T-helper 2 cell treated with Interferon-gamma antibody and Interleukin-4, amounts not matched to agents 5 μg/mL and 100 μg/mL, for 36 hours (primary cell): ENCODE data around the gene ZNF208.
"Not testable (repeated sequence)": the region's sequence is repeated elsewhere in the genome, so short reads cannot be mapped to it uniquely, and the experiment has no call there.

Experiments
- DNase-seq: peaks from one replicate; pipeline ENCODE4 v3.0.0; 2021; ENCODE audit warnings: low spot score
- H3K27ac Mint-ChIP-seq: one replicate; pipeline ENCODE4 v1.8.0; 2021; ENCODE audit warnings: mild to moderate bottlenecking, mixed read lengths
- H3K27me3 Mint-ChIP-seq: one replicate; pipeline ENCODE4 v1.8.0; 2021; ENCODE audit warnings: low read depth, mixed read lengths
- H3K36me3 Mint-ChIP-seq: one replicate; pipeline ENCODE4 v1.8.0; 2021; ENCODE audit warnings: low read depth, mixed read lengths
- H3K4me1 Mint-ChIP-seq: one replicate; pipeline ENCODE4 v1.8.0; 2021; ENCODE audit warnings: low read depth, mixed read lengths
- H3K4me3 Mint-ChIP-seq: one replicate; pipeline ENCODE4 v1.8.0; 2022; ENCODE audit warnings: mild to moderate bottlenecking, moderate library complexity, mixed read lengths
- H3K9me3 Mint-ChIP-seq: one replicate; pipeline ENCODE4 v1.8.0; 2021; ENCODE audit warnings: mixed read lengths

The ZNF208 gene

GRCh38 chr19:22010437-22011143 is at the start of gene ZNF208:
TSS of gene ZNF208 (minus strand) at chr19:22010943. CDS start at chr19:22010794, 149 bp downstream.
- H3K27ac Mint-ChIP-seq, H3K36me3 Mint-ChIP-seq, H3K4me1 Mint-ChIP-seq, DNase-seq, H3K27me3 Mint-ChIP-seq: not testable (repeated sequence)
- Mint-ChIP-seq H3K4me3 (peak within 1 kb of the TSS; percentile 12), H3K9me3 (peaks cover 44% of the 10 kb centered on the region)

GRCh38 chr19:22052644-22053013 is 41.9 kb upstream of the ZNF208 start:
- H3K27ac Mint-ChIP-seq: peak overlapping the region; percentile 89
- DNase-seq: no peak
- H3K4me3 Mint-ChIP-seq: peak overlapping the region; percentile 92
- H3K9me3 Mint-ChIP-seq: peaks cover 35% of the 10 kb centered on the region
- peaks cover 16% of the 10 kb centered on the region for H3K36me3 Mint-ChIP-seq
- H3K4me1 Mint-ChIP-seq: no peaks in the 10 kb centered on the region
- no peaks in the 10 kb centered on the region for H3K27me3 Mint-ChIP-seq

GRCh38 chr19:22041151-22041550 is 30.4 kb upstream of the ZNF208 start:
- H3K27ac Mint-ChIP-seq, H3K27me3 Mint-ChIP-seq, DNase-seq, H3K4me3 Mint-ChIP-seq, H3K36me3 Mint-ChIP-seq, H3K4me1 Mint-ChIP-seq: not testable (repeated sequence)
- peaks cover 60% of the 10 kb centered on the region for H3K9me3 Mint-ChIP-seq

GRCh38 chr19:22030680-22031079 is 19.9 kb upstream of the ZNF208 start:
- Mint-ChIP-seq H3K4me3 (no peak overlapping the region), H3K9me3 (peaks cover 72% of the 10 kb centered on the region), H3K36me3 (no peaks in the 10 kb centered on the region), H3K27me3 (no peaks in the 10 kb centered on the region), H3K27ac (no peak overlapping the region), H3K4me1 (no peaks in the 10 kb centered on the region)
- DNase-seq: no peak

GRCh38 chr19:22026687-22027086 is 15.9 kb upstream of the ZNF208 start:
- no peaks in the 10 kb centered on the region for H3K4me1 Mint-ChIP-seq
- peaks cover 75% of the 10 kb centered on the region for H3K9me3 Mint-ChIP-seq
- H3K36me3 Mint-ChIP-seq: no peaks in the 10 kb centered on the region
- no peak for DNase-seq
- no peak overlapping the region for H3K4me3 Mint-ChIP-seq
- H3K27me3 Mint-ChIP-seq: no peaks in the 10 kb centered on the region
- no peak overlapping the region for H3K27ac Mint-ChIP-seq

- H3K4me3 Mint-ChIP-seq, H3K27me3 Mint-ChIP-seq, DNase-seq, H3K36me3 Mint-ChIP-seq, H3K27ac Mint-ChIP-seq, H3K4me1 Mint-ChIP-seq: not testable (repeated sequence)
- H3K9me3 Mint-ChIP-seq: peaks cover 71% of the 10 kb centered on the region
These were observed 14.8 kb upstream of the ZNF208 start for GRCh38 chr19:22025539-22025938.

GRCh38 chr19:21970466-21970865 is 40.3 kb downstream of the ZNF208 start:
- no peak for DNase-seq
- H3K27me3 Mint-ChIP-seq: no peaks in the 10 kb centered on the region
- H3K4me1 Mint-ChIP-seq: no peaks in the 10 kb centered on the region
- peaks cover 71% of the 10 kb centered on the region for H3K9me3 Mint-ChIP-seq
- H3K4me3 Mint-ChIP-seq: no peak overlapping the region
- peaks cover 6% of the 10 kb centered on the region for H3K36me3 Mint-ChIP-seq
- no peak overlapping the region for H3K27ac Mint-ChIP-seq

- no peak overlapping the region for H3K27ac Mint-ChIP-seq
- H3K4me3 Mint-ChIP-seq: no peak overlapping the region
- DNase-seq: no peak
- H3K9me3 Mint-ChIP-seq: peaks cover 46% of the 10 kb centered on the region
- no peaks in the 10 kb centered on the region for H3K4me1 Mint-ChIP-seq
- no peaks in the 10 kb centered on the region for H3K36me3 Mint-ChIP-seq
- no peaks in the 10 kb centered on the region for H3K27me3 Mint-ChIP-seq
These were observed 63.0 kb downstream of the ZNF208 start for GRCh38 chr19:21947775-21948174.

- Mint-ChIP-seq H3K27me3 (no peaks in the 10 kb centered on the region), H3K4me3 (no peak overlapping the region), H3K9me3 (peaks cover 40% of the 10 kb centered on the region), H3K36me3 (no peaks in the 10 kb centered on the region), H3K27ac (no peak overlapping the region), H3K4me1 (no peaks in the 10 kb centered on the region)
- no peak for DNase-seq
These were observed 70.1 kb downstream of the ZNF208 start for GRCh38 chr19:21940684-21941083.

GRCh38 chr19:21934593-21934992 is 76.2 kb downstream of the ZNF208 start:
- no peaks in the 10 kb centered on the region for H3K36me3 Mint-ChIP-seq
- no peak overlapping the region for H3K4me3 Mint-ChIP-seq
- no peaks in the 10 kb centered on the region for H3K27me3 Mint-ChIP-seq
- DNase-seq: no peak
- no peak overlapping the region for H3K27ac Mint-ChIP-seq
- H3K4me1 Mint-ChIP-seq: no peaks in the 10 kb centered on the region
- H3K9me3 Mint-ChIP-seq: peaks cover 61% of the 10 kb centered on the region

- no peaks in the 10 kb centered on the region for H3K27me3 Mint-ChIP-seq
- no peak overlapping the region for H3K4me3 Mint-ChIP-seq
- no peak overlapping the region for H3K27ac Mint-ChIP-seq
- H3K36me3 Mint-ChIP-seq: no peaks in the 10 kb centered on the region
- H3K9me3 Mint-ChIP-seq: peaks cover 65% of the 10 kb centered on the region
- DNase-seq: no peak
- H3K4me1 Mint-ChIP-seq: no peaks in the 10 kb centered on the region
These were observed 76.6 kb downstream of the ZNF208 start for GRCh38 chr19:21934131-21934530.

GRCh38 chr19:21922276-21922675 is 88.5 kb downstream of the ZNF208 start:
- Mint-ChIP-seq H3K27me3 (no peaks in the 10 kb centered on the region), H3K27ac (no peak overlapping the region), H3K36me3 (no peaks in the 10 kb centered on the region), H3K4me1 (no peaks in the 10 kb centered on the region), H3K4me3 (no peak overlapping the region), H3K9me3 (peaks cover 74% of the 10 kb centered on the region)
- no peak for DNase-seq

- Mint-ChIP-seq H3K4me1 (no peaks in the 10 kb centered on the region), H3K9me3 (peaks cover 79% of the 10 kb centered on the region), H3K27ac (no peak overlapping the region), H3K36me3 (no peaks in the 10 kb centered on the region), H3K4me3 (no peak overlapping the region), H3K27me3 (no peaks in the 10 kb centered on the region)
- DNase-seq: no peak
These were observed 89.0 kb downstream of the ZNF208 start for GRCh38 chr19:21921691-21922180.

GRCh38 chr19:21915411-21915810 is 95.3 kb downstream of the ZNF208 start:
- Mint-ChIP-seq H3K9me3 (peaks cover 84% of the 10 kb centered on the region), H3K27ac (no peak overlapping the region), H3K4me1 (no peaks in the 10 kb centered on the region), H3K4me3 (no peak overlapping the region), H3K36me3 (no peaks in the 10 kb centered on the region), H3K27me3 (no peaks in the 10 kb centered on the region)
- DNase-seq: no peak

- Mint-ChIP-seq H3K4me3 (no peak overlapping the region), H3K9me3 (peaks cover 87% of the 10 kb centered on the region)
These were observed 98.1 kb downstream of the ZNF208 start for GRCh38 chr19:21912654-21913053.

More at GRCh38 chr19:21912654-21913053, 98.1 kb downstream of the ZNF208 start:
- Mint-ChIP-seq H3K27ac (no peak overlapping the region), H3K4me1 (no peaks in the 10 kb centered on the region), H3K27me3 (no peaks in the 10 kb centered on the region), H3K36me3 (no peaks in the 10 kb centered on the region)
- no peak for DNase-seq
